Right lobe of liver (tissue), 6 donors: ENCODE results near the gene TNFSF12. TPM values are rescaled to one million over a fixed set of nuclear protein-coding genes. Genes with fewer than 3 reads are reported as not detected.

Source experiments
- ATAC-seq, 4 donors: fragments of 200-7000 bp; cut with Tn5 transposase; one replicate each; pipeline ENCODE4 v1.9.1; 2020; ENCODE audit warnings: mild to moderate bottlenecking in 4 of 4, moderate library complexity in 4 of 4
- DNase-seq, 3 donors: peaks; one replicate each; pipeline ENCODE4 v3.0.0-alpha.2; 2020
- H3K27ac ChIP-seq, 3 donors: fragments of 200-600 bp; one replicate each; pipeline ENCODE4 v1.8.0; 2022
- H3K27me3 ChIP-seq, 2 donors: fragments of 200-600 bp; one replicate each; pipeline ENCODE4 v1.8.0; 2022
- H3K36me3 ChIP-seq, 4 donors: fragments of 200-600 bp; sonication (generic) in 1 of 4; one replicate each; pipeline versions ENCODE4 v1.5.1 to v1.8.0; 2017 to 2022; ENCODE audit warnings: control low read depth in 1 of 4
- H3K4me1 ChIP-seq, 4 donors: fragments of 200-600 bp; sonication (generic) in 1 of 4; one replicate each; pipeline versions ENCODE4 v1.5.1 to v1.8.0; 2017 to 2022; ENCODE audit warnings: control low read depth in 1 of 4
- H3K4me3 ChIP-seq, 3 donors: fragments of 200-600 bp; one replicate each; pipeline ENCODE4 v1.8.0; 2022
- H3K9me3 ChIP-seq, 4 donors: fragments of 200-600 bp; sonication (generic) in 1 of 4; one replicate each; pipeline versions ENCODE4 v1.5.1 to v1.8.0; 2017 to 2022; ENCODE audit warnings: control low read depth in 1 of 4
- POLR2A ChIP-seq: fragments of 450-650 bp; IDR thresholded peaks from one replicate; pipeline ENCODE4 v1.6.1; 2017; ENCODE audit warnings: antibody characterized with exemption, mild to moderate bottlenecking
- WGBS: methylation state at CpG from one replicate; pipeline ENCODE4 v1.1.6; 2018; ENCODE audit warnings: low coverage, low lambda C conversion rate; ENCODE audit not compliant: insufficient coverage; ENCODE audit errors: missing lambda C conversion rate; 5-methylcytosine and 5-hydroxymethylcytosine counted together
- intact Hi-C, 2 donors: fragments of 100-400 bp; cut with DNase I; formaldehyde crosslinking; loops; one replicate each; pipeline versions ENCODE4 v1.11.2 to v1.14.1; 2022
- total RNA-seq, 6 experiments: library from RNA; depleted of rRNA in 2 of 6; stranded (reverse); fragments of >200 nt in 2 of 6; fragmentation: NEBNext Ultra II Directional in 3 of 6; extraction: Animal tissue kit (Norgen Biotek cat#: 25700) in 3 of 6; gene quantifications; one replicate each; pipeline versions ENCODE4 v1.1.0 to v1.2.4, GENCODE V29; 2016 to 2023
- TF ChIP-seq, protein P1 (sequence below), 4 donors: fragments of 200-600 bp in 3 of 4; fragments of 450-650 bp in 1 of 4; IDR thresholded peaks; one replicate each; pipeline versions ENCODE4 v1.5.1 to v1.8.0; 2016 to 2022; ENCODE audit warnings: antibody characterized with exemption in 4 of 4, mild to moderate bottlenecking in 2 of 4
- donor health status: DM: no; HTN: yes; CAD: no.
- donor health status: DM: no; HTN: no; CAD: no.
- donor health status: DM: no; HTN: no; CAD: no.
- donor health status: DM: no; HTN: yes; CAD: no.
- donor health status: DM: no; HTN: yes; CAD: no.

TNFSF12 gene
- total RNA-seq, 6 experiments from 2014 or later = 6.1 to 14.7 (median 11.4) TPM

DNA sequence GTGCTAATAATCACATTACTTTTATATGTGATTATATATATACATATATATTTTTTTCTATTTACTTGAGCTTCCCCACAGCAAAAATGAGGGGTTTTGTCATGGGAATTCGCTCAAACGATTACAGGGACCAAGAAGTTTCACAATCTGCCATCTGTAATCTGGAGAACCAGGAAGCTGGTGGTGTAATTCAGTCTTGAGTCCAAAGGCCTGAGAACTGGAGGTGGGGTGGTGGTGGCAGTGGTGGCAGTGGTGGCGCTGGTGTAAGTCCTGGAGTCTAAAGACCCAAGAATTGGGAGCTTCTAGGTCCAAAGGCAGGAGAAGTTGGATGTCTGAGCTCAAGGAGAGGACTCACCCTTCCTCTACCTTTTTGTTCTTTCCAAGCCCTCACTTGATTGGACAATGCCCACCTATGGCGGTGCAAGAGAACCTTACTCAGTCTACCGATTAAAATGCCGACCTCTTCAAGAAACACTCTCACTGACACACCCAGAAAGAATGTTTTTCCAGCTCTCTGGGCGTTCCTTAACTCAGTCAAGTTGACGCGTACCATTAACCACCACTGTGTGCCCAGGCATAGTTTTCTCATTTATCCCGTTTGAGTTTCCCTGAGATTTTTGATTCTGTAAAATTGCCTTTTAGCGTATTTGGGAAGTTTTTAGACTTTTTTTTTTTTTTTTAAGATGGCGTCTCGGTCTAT lies 32.8 kb upstream of the TNFSF12 start:
- H3K4me1 ChIP-seq = peaks cover 0 to 11% (median 0%) of the 10 kb centered on the region in 4 donors
- TF ChIP-seq, protein P1, sequence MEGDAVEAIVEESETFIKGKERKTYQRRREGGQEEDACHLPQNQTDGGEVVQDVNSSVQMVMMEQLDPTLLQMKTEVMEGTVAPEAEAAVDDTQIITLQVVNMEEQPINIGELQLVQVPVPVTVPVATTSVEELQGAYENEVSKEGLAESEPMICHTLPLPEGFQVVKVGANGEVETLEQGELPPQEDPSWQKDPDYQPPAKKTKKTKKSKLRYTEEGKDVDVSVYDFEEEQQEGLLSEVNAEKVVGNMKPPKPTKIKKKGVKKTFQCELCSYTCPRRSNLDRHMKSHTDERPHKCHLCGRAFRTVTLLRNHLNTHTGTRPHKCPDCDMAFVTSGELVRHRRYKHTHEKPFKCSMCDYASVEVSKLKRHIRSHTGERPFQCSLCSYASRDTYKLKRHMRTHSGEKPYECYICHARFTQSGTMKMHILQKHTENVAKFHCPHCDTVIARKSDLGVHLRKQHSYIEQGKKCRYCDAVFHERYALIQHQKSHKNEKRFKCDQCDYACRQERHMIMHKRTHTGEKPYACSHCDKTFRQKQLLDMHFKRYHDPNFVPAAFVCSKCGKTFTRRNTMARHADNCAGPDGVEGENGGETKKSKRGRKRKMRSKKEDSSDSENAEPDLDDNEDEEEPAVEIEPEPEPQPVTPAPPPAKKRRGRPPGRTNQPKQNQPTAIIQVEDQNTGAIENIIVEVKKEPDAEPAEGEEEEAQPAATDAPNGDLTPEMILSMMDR (IDR thresholded peaks at IDR 0.05) = no peak
- no peak for TF ChIP-seq POLR2A
- peak in 3 of 4 donors; percentile 51 to 77 (median 72) for ATAC-seq
- DNase-seq = no peak
- no peaks in the 10 kb centered on the region for H3K9me3 ChIP-seq
- H3K4me3 ChIP-seq = no peak overlapping the region
- peaks cover 0 to 25% (median 8%) of the 10 kb centered on the region in 4 donors for H3K36me3 ChIP-seq
- H3K27ac ChIP-seq = no peak overlapping the region
- WGBS = 73% methylated on average over 13 of the region's 13 CpGs
- H3K27me3 ChIP-seq = no peaks in the 10 kb centered on the region
- intact Hi-C loops = loop anchor here in 1 of 2 donors (10.0 kb wide), 2 partner anchors 49 to 161 kb away; partner anchors contain the start of genes KCTD11, SENP3 and TMEM95

DNA sequence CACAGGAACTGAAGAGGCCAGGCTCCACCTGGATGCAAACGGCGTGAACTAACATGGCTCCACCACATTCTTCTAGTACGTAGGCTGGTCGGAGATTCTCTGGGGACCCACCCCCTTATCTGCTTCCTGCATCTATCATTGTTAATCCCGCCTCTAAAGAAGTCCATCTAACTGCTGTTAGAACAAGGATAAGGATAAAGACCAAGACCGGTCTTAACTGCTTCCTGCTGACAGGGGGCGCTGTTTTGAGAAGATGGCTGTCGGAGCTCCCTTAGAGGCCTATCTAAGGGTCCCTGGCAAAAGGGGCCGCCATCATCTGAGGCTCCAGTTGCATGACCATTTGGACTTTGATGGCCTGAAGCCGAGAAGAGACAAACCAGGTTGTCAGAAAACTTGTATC lies 25.8 kb upstream of the TNFSF12 start:
- TF ChIP-seq POLR2A = no peak
- TF ChIP-seq, protein P1 (IDR thresholded peaks at IDR 0.05) = peak; percentile 28 to 36 (median 32)
- ATAC-seq (peak in 1 of 4 donors; percentile 46), DNase-seq (no peak)
- WGBS = 38% methylated on average over 10 of the region's 10 CpGs
- Histone ChIP-seq H3K27me3 (no peaks in the 10 kb centered on the region), H3K4me3 (no peak overlapping the region), H3K4me1 (no peaks in the 10 kb centered on the region), H3K36me3 (no peaks in the 10 kb centered on the region), H3K9me3 (no peaks in the 10 kb centered on the region), H3K27ac (no peak overlapping the region)
- intact Hi-C loops = no loop called here

DNA sequence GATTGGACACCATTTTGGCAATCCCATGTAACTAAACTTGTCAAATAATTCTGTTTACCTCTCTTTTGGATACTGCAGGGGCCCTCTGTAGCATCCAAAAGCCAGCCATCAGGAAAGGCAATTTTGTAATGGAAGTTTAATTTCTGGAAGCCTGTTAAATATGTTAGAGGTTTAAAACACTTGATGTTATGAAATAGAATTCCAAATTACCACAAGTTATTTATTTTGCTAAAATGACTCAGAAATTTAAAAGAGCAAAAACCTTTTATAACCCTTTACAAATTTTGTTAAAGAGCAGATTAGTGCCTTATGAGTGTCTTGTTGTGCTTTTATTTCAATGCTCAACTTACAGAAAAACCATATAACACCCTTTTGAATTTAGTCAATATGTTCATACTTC lies 20.0 kb upstream of the TNFSF12 start:
- Histone ChIP-seq H3K27me3 (no peaks in the 10 kb centered on the region), H3K9me3 (peaks cover 0 to 9% (median 3%) of the 10 kb centered on the region in 4 donors), H3K36me3 (no peaks in the 10 kb centered on the region), H3K4me1 (no peaks in the 10 kb centered on the region), H3K4me3 (no peak overlapping the region), H3K27ac (no peak overlapping the region)
- intact Hi-C loops = no loop called here
- TF ChIP-seq, protein P1 (IDR thresholded peaks at IDR 0.05) = no peak
- no peak for TF ChIP-seq POLR2A
- ATAC-seq (no peak), DNase-seq (no peak)

DNA sequence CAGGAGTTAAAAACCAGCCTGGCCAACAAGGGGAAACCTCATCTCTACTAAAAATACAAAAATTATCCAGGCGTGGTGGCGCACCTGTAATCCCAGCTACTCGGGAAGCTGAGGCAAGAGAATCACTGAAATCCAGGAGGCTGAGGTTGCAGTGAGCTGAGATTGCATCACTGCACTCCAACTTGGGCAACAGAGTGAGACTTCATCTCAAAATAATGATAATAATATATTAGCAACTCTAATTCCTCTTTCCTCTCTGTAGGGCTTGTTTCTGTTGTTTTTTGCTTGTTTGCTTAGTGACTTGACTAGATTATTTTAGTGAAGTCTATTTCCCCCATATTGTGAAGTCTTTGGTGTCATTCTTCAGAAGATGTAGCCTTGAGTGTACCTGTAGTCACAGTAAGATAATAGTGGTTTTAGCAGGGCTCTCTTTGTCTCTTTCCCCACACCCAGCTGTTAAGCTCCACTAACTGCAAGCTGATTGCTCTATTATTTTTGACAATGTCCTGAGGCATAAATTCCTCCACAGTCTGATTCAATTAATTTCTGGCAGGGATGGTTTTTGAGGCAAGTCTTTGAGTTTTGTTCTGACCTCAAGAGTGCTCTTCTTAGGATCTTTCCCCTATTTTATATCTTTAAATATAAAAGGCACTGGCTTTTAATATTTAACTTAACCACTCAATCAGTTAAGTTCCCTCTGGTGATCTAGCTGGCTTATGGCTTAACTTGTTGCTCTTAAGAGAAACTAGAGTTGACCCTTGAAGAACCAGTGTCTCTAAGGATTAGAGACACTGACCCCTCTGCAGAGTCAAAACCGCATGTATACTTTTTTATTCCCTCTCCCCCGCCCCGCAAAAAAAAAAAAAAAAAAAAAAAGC lies 18.6 kb upstream of the TNFSF12 start:
- Histone ChIP-seq H3K4me3 (no peak overlapping the region), H3K27me3 (no peaks in the 10 kb centered on the region), H3K36me3 (no peaks in the 10 kb centered on the region), H3K4me1 (no peaks in the 10 kb centered on the region), H3K27ac (no peak overlapping the region), H3K9me3 (peaks cover 0 to 9% (median 3%) of the 10 kb centered on the region in 4 donors)
- ATAC-seq (no peak), DNase-seq (no peak)
- intact Hi-C loops = no loop called here
- 78% methylated on average over 6 of the region's 6 CpGs for WGBS
- TF ChIP-seq, protein P1 (IDR thresholded peaks at IDR 0.05) = no peak
- no peak for TF ChIP-seq POLR2A
